Measurements from ENCODE around the gene NAA60.

NAA60 gene

GRCh38 chr16:3484318-3485096 is 41.0 kb downstream of the NAA60 start:
- TF ChIP-seq, protein P1, sequence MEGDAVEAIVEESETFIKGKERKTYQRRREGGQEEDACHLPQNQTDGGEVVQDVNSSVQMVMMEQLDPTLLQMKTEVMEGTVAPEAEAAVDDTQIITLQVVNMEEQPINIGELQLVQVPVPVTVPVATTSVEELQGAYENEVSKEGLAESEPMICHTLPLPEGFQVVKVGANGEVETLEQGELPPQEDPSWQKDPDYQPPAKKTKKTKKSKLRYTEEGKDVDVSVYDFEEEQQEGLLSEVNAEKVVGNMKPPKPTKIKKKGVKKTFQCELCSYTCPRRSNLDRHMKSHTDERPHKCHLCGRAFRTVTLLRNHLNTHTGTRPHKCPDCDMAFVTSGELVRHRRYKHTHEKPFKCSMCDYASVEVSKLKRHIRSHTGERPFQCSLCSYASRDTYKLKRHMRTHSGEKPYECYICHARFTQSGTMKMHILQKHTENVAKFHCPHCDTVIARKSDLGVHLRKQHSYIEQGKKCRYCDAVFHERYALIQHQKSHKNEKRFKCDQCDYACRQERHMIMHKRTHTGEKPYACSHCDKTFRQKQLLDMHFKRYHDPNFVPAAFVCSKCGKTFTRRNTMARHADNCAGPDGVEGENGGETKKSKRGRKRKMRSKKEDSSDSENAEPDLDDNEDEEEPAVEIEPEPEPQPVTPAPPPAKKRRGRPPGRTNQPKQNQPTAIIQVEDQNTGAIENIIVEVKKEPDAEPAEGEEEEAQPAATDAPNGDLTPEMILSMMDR (IDR thresholded peaks at IDR 0.05; ENCODE audit: low read depth, low read length, missing control alignments), result no peak
- DNase-seq (ENCODE audit: low read depth), result no peak
- H3K4me3 ChIP-seq (ENCODE audit: low read depth, low read length), result no peak overlapping the region

- no peak overlapping the region for H3K4me3 ChIP-seq (ENCODE audit: low read depth, low read length)
- TF ChIP-seq, protein P1 (IDR thresholded peaks at IDR 0.05; ENCODE audit: low read depth, low read length, missing control alignments), result no peak
- DNase-seq (ENCODE audit: low read depth), result no peak
These were observed 41.7 kb downstream of the NAA60 start for GRCh38 chr16:3485097-3485745.

GRCh38 chr16:3485821-3486505 is 42.5 kb downstream of the NAA60 start:
- TF ChIP-seq, protein P1 (IDR thresholded peaks at IDR 0.05; ENCODE audit: low read depth, low read length, missing control alignments), result no peak
- no peak for DNase-seq (ENCODE audit: low read depth)
- no peak overlapping the region for H3K4me3 ChIP-seq (ENCODE audit: low read depth, low read length)

GRCh38 chr16:3486506-3487215 is 43.2 kb downstream of the NAA60 start:
- TF ChIP-seq, protein P1 (IDR thresholded peaks at IDR 0.05; ENCODE audit: low read depth, low read length, missing control alignments), result no peak
- H3K4me3 ChIP-seq (ENCODE audit: low read depth, low read length), result no peak overlapping the region
- no peak for DNase-seq (ENCODE audit: low read depth)

DNA sequence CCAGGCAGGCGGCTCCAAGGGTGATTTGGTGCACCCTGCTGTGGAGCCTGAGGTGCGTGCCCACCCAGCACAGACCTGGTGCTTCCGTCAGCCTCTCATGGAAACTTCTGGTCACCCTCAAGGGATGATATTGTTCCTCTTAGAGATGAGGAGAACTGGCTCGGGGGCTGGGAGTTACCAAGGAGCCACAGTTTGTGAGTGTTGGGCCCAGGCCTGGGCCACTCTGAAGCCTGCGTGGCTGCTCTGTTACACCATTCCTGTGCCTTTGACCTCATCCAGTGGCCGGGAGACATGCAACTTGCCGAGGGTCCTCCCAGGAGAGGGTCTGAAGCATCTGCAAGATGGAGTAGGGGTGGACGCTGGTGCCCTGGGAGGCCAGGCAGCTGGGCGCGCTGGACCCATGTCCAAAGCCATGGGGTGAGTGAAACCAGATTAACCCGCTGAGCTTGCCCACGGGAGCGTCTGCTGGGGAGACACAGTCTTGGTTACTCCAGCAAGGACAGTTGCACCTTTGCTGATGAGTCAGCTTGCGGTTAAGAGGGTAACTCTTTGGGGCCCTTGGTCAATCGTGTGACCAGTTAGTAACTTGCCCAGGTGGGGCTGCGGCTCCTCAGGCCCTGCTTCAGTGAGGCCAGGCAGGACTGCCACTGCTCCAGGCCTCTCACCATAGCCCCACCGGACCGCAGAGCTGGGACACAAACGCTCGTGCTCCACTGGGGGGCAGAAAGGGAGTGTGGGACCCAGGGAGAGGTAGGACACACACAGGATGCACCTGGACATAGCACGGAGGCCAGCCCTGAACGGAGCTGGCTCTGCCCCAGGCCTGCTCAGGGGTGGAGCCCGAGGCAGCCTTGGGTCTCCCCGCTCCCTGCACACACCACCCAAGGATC is 44.3 kb downstream of the NAA60 start:
- no peak overlapping the region for H3K4me3 ChIP-seq (ENCODE audit: low read depth, low read length)
- no peak for DNase-seq (ENCODE audit: low read depth)
- TF ChIP-seq, protein P1 (IDR thresholded peaks at IDR 0.05; ENCODE audit: low read depth, low read length, missing control alignments), result no peak

DNA sequence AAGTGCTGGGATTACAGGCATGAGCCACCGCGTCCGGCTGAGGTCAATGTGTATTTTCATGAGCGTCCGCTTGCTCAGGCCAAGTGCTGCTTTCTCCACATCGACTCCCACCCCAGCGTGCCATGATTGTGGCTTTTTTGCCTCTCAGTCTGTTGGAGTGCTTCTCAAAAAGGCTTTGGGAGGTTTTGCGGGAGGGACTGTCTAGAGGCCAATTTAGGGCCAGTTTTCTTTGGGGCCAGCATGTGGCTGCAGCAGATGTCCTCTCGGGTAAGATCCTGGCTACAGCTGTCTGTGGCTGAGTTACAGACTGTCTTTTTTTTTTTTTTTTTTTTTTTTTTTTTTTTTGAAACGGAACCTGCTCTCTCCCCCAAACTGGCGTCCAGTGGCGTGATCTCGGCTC is 45.3 kb downstream of the NAA60 start:
- TF ChIP-seq, protein P1 (IDR thresholded peaks at IDR 0.05; ENCODE audit: low read depth, low read length, missing control alignments), result no peak
- H3K4me3 ChIP-seq (ENCODE audit: low read depth, low read length), result no peak overlapping the region
- DNase-seq (ENCODE audit: low read depth), result no peak

All from GM12864 (cell line).